Trophoblast cell (in vitro differentiated cells and primary cell): Measurements from ENCODE around the gene TRIM5.
"Not testable (repeated sequence)": the region's sequence is repeated elsewhere in the genome, so short reads cannot be mapped to it uniquely, and the experiment has no call there.

Experiments
- DNase-seq, 2 donors: peaks; one replicate each; pipeline ENCODE4 v3.0.0-alpha.2; 2016
- H2AFZ ChIP-seq: 2 replicates; pipeline ENCODE4 v1.6.1; 2013; ENCODE audit warnings: low read length, moderate library complexity, mild to moderate bottlenecking; ENCODE audit not compliant: insufficient read depth, poor library complexity
- H2AK5ac ChIP-seq: 2 replicates; pipeline ENCODE4 v1.6.1; 2013; ENCODE audit warnings: mild to moderate bottlenecking, low read length
- H2BK120ac ChIP-seq: 2 replicates; pipeline ENCODE4 v1.6.1; 2013; ENCODE audit warnings: low read length, mild to moderate bottlenecking, moderate library complexity; ENCODE audit not compliant: insufficient read depth, poor library complexity
- H2BK12ac ChIP-seq: 2 replicates; pipeline ENCODE4 v1.6.1; 2013; ENCODE audit warnings: mild to moderate bottlenecking, low read length, moderate library complexity
- H2BK5ac ChIP-seq: 2 replicates; pipeline ENCODE4 v1.6.1; 2013; ENCODE audit warnings: low read length, low read depth, moderate library complexity, mild to moderate bottlenecking; ENCODE audit not compliant: poor library complexity
- H3K14ac ChIP-seq: 2 replicates; pipeline ENCODE4 v1.6.1; 2013; ENCODE audit warnings: mild to moderate bottlenecking, low read length
- H3K18ac ChIP-seq: 2 replicates; pipeline ENCODE4 v1.6.1; 2013; ENCODE audit warnings: mild to moderate bottlenecking, low read length
- H3K23ac ChIP-seq: 2 replicates; pipeline ENCODE4 v1.6.1; 2013; ENCODE audit warnings: low read length
- H3K27ac ChIP-seq: 2 replicates; pipeline ENCODE4 v1.5.1; 2013; ENCODE audit warnings: low read depth, mild to moderate bottlenecking, inconsistent platforms, low read length, moderate library complexity
- H3K27me3 ChIP-seq: 2 replicates; pipeline ENCODE4 v1.6.1; 2013; ENCODE audit warnings: inconsistent platforms, mild to moderate bottlenecking, low read length, moderate library complexity; ENCODE audit not compliant: insufficient read depth
- H3K36me3 ChIP-seq, 2 experiments: 1 replicate in 1 of 2; 2 replicates in 1 of 2; pipeline ENCODE4 v1.6.1; 2013; ENCODE audit warnings: low read length in 2 of 2, mild to moderate bottlenecking in 2 of 2, moderate library complexity in 1 of 2; ENCODE audit not compliant: insufficient read depth in 2 of 2, control insufficient read depth in 1 of 2
- H3K4ac ChIP-seq: 2 replicates; pipeline ENCODE4 v1.6.1; 2013; ENCODE audit warnings: low read depth, mild to moderate bottlenecking, low read length, moderate library complexity
- H3K4me1 ChIP-seq, 2 experiments: 1 replicate in 1 of 2; 2 replicates in 1 of 2; pipeline ENCODE4 v1.6.1; 2013; ENCODE audit warnings: low read length in 2 of 2, mild to moderate bottlenecking in 2 of 2, moderate library complexity in 1 of 2; ENCODE audit not compliant: insufficient read depth in 2 of 2, control insufficient read depth in 1 of 2
- H3K4me2 ChIP-seq: 2 replicates; pipeline ENCODE4 v1.6.1; 2013; ENCODE audit warnings: inconsistent platforms, mild to moderate bottlenecking, low read length, moderate library complexity
- H3K4me3 ChIP-seq: 2 replicates; pipeline ENCODE4 v1.5.1; 2013; ENCODE audit warnings: mild to moderate bottlenecking, low read depth, low read length, inconsistent platforms
- H3K79me1 ChIP-seq: one replicate; pipeline ENCODE4 v1.6.1; 2013; ENCODE audit warnings: low read length
- H3K79me2 ChIP-seq: 2 replicates; pipeline ENCODE4 v1.6.1; 2013; ENCODE audit warnings: low read length, mild to moderate bottlenecking; ENCODE audit not compliant: control insufficient read depth, insufficient read depth, poor library complexity
- H3K9ac ChIP-seq: 2 replicates; pipeline ENCODE4 v1.6.1; 2013; ENCODE audit warnings: mild to moderate bottlenecking, low read length
- H3K9me3 ChIP-seq: 2 replicates; pipeline ENCODE4 v1.6.1; 2013; ENCODE audit warnings: low read depth, mild to moderate bottlenecking, control low read depth, inconsistent platforms, low read length; ENCODE audit not compliant: insufficient read depth
- H4K12ac ChIP-seq: 2 replicates; pipeline ENCODE4 v1.6.1; 2013; ENCODE audit warnings: low read depth, mild to moderate bottlenecking, low read length, moderate library complexity
- H4K8ac ChIP-seq: 2 replicates; pipeline ENCODE4 v1.6.1; 2013; ENCODE audit warnings: low read depth, mild to moderate bottlenecking, low read length, moderate library complexity
- H4K91ac ChIP-seq: one replicate; pipeline ENCODE4 v1.6.1; 2013; ENCODE audit warnings: low read depth, mild to moderate bottlenecking, low read length, moderate library complexity
- WGBS: extraction: QIAGEN DNeasy Blood & Tissue Kit; methylation state at CpG from one replicate; pipeline ENCODE4 v1.1.7; 2013; ENCODE audit warnings: missing lambda C conversion rate; ENCODE audit not compliant: insufficient read length, insufficient coverage; ENCODE audit errors: extremely low coverage; 5-methylcytosine and 5-hydroxymethylcytosine counted together

The TRIM5 gene

GRCh38 chr11:5683620-5684019 is 1.3 kb downstream of the TRIM5 start:
- not testable (repeated sequence) for H3K9ac ChIP-seq, H2AK5ac ChIP-seq, DNase-seq, H3K9me3 ChIP-seq, H3K27me3 ChIP-seq, H3K27ac ChIP-seq, H2AFZ ChIP-seq, H3K4me1 ChIP-seq, H3K79me2 ChIP-seq, H2BK12ac ChIP-seq, H3K23ac ChIP-seq, H4K91ac ChIP-seq, H4K12ac ChIP-seq, H2BK5ac ChIP-seq, H4K8ac ChIP-seq, H3K4me3 ChIP-seq, H3K14ac ChIP-seq, H2BK120ac ChIP-seq, H3K4me2 ChIP-seq, H3K79me1 ChIP-seq, H3K18ac ChIP-seq
- Histone ChIP-seq H3K4ac (peak overlapping the region; percentile 80), H3K36me3 (peaks cover 7 to 11% of the 10 kb centered on the region in 2 experiments)
- WGBS = no CpG with 5 or more reads among the region's 7 CpGs

DNA sequence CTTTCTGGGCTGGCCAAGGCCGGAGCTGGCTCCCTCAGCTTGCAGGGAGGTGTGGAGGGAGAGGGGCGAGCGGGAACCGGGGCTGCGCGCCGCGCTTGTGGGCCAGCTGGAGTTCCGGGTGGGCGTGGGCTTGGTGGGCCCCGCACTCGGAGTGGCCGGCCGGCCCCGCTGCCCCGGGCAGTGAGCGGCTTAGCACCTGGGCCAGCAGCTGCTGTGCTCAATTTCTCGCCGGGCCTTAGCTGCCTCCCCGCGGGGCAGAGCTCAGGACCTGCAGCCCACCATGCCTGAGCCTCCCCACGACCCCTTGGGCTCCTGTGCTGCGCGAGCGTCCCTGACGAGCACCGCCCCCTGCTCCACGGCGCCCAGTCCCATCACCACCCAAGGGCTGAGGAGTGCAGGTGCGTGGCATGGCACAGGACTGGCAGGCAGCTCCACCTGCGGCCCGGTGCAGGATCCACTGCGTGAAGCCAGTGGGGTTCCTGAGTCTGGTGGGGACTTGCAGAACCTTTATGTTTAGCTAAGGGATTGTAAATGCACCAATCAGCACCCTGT is 1.9 kb downstream of the TRIM5 start:
- H4K8ac ChIP-seq, H3K9me3 ChIP-seq, H3K4me3 ChIP-seq, H4K91ac ChIP-seq, H3K23ac ChIP-seq, DNase-seq, H3K79me1 ChIP-seq, H2BK5ac ChIP-seq, H3K27ac ChIP-seq, H3K9ac ChIP-seq, H3K4me1 ChIP-seq, H3K79me2 ChIP-seq, H3K14ac ChIP-seq, H3K4ac ChIP-seq, H2AK5ac ChIP-seq, H2AFZ ChIP-seq, H3K4me2 ChIP-seq, H3K18ac ChIP-seq, H2BK120ac ChIP-seq, H2BK12ac ChIP-seq, H4K12ac ChIP-seq, H3K27me3 ChIP-seq: not testable (repeated sequence)
- peaks cover 9 to 18% of the 10 kb centered on the region in 2 experiments for H3K36me3 ChIP-seq
- no CpG with 5 or more reads among the region's 33 CpGs for WGBS

DNA sequence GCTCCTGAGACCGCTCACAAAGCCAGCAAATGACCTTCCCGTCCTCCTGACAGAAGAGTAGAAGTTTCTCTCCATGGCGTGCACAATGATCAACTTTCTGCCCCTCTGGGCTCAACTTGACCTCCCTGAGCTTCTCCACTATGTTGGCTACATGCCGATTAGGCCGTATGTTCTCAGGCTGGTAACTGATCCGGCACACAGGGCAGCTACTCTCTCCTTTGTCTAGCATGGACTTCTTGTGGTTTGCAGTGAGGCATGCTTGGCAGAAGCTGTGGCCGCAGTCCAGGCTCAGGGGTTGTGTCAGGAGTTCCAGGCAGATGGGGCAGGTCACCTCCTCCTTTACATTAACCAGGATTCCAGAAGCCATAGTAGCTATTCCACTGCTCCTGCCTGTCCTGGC is 5.1 kb downstream of the TRIM5 start:
- no peak overlapping the region for H2AFZ ChIP-seq
- H3K36me3 ChIP-seq = peaks cover 15 to 21% of the 10 kb centered on the region in 2 experiments
- H2AK5ac ChIP-seq = no peak overlapping the region
- H3K23ac ChIP-seq = no peak overlapping the region
- H3K9me3 ChIP-seq = peaks cover 3% of the 10 kb centered on the region
- H4K8ac ChIP-seq = no peak overlapping the region
- H3K79me1 ChIP-seq = peaks cover 4% of the 10 kb centered on the region
- H2BK12ac ChIP-seq = no peak overlapping the region
- no peak overlapping the region for H3K4me2 ChIP-seq
- WGBS = no CpG with 5 or more reads among the region's 7 CpGs
- H3K27ac ChIP-seq = no peak overlapping the region
- no peak for DNase-seq
- H3K9ac ChIP-seq = no peak overlapping the region
- H3K79me2 ChIP-seq = no peaks in the 10 kb centered on the region
- no peak overlapping the region for H3K4ac ChIP-seq
- no peaks in the 10 kb centered on the region for H3K27me3 ChIP-seq
- H2BK5ac ChIP-seq = no peak overlapping the region
- H2BK120ac ChIP-seq = no peak overlapping the region
- H3K4me3 ChIP-seq = no peak overlapping the region
- no peak overlapping the region for H4K12ac ChIP-seq
- no peak overlapping the region for H3K18ac ChIP-seq
- H3K4me1 ChIP-seq = peaks cover 0 to 2% of the 10 kb centered on the region in 2 experiments
- H4K91ac ChIP-seq = no peak overlapping the region
- H3K14ac ChIP-seq = no peak overlapping the region

DNA sequence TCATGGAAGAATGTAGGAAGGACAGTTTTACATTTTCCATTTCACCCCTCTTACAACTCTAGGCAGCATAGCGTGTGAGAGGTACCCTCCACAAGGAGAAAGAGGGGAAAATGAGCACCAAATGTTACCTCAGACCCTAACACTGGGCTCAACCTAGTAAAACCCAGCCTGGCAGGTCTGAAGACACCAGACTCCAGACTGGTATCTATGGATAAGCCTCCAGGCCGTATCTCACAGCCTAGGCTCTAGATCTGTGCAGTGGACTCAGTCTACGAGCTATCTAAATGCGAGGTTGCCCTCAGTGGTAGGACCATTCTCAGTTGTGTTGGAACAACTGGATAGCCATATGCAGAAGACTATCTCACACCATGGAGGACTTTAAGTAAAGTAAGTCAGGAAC is 10.5 kb downstream of the TRIM5 start:
- no peaks in the 10 kb centered on the region for H3K27me3 ChIP-seq
- H3K4me1 ChIP-seq = no peaks in the 10 kb centered on the region

More for the DNA sequence above, 10.5 kb downstream of the TRIM5 start:
- no peaks in the 10 kb centered on the region for H3K79me2 ChIP-seq
- H3K4me2 ChIP-seq = no peak overlapping the region
- H3K4me3 ChIP-seq = no peak overlapping the region
- H3K9ac ChIP-seq = no peak overlapping the region
- H4K91ac ChIP-seq = no peak overlapping the region
- H2AFZ ChIP-seq = no peak overlapping the region
- H3K4ac ChIP-seq = no peak overlapping the region
- peak overlapping the region; percentile 64 for H3K23ac ChIP-seq
- WGBS = no CpG with 5 or more reads among the region's 4 CpGs
- H3K36me3 ChIP-seq = peaks cover 20 to 22% of the 10 kb centered on the region in 2 experiments
- no peak overlapping the region for H2AK5ac ChIP-seq
- DNase-seq = no peak
- H2BK12ac ChIP-seq = no peak overlapping the region
- H4K8ac ChIP-seq = no peak overlapping the region
- H3K79me1 ChIP-seq = no peaks in the 10 kb centered on the region
- H3K18ac ChIP-seq = no peak overlapping the region
- no peaks in the 10 kb centered on the region for H3K9me3 ChIP-seq
- no peak overlapping the region for H2BK5ac ChIP-seq
- H3K14ac ChIP-seq = no peak overlapping the region
- no peak overlapping the region for H2BK120ac ChIP-seq
- H4K12ac ChIP-seq = no peak overlapping the region
- H3K27ac ChIP-seq = no peak overlapping the region
